NCI-H146 treated with DMSO at 0.1 percent for 48 hours (cell line): ENCODE results near the gene SP100.
"Not testable (repeated sequence)": the region's sequence is repeated elsewhere in the genome, so short reads cannot be mapped to it uniquely, and the experiment has no call there.

Experiments used
- DNase-seq: peaks from one replicate; lab custom pipeline; 2025; ENCODE audit not compliant: unreplicated experiment; lab: John Stamatoyannopoulos, UW

SP100 gene

DNA sequence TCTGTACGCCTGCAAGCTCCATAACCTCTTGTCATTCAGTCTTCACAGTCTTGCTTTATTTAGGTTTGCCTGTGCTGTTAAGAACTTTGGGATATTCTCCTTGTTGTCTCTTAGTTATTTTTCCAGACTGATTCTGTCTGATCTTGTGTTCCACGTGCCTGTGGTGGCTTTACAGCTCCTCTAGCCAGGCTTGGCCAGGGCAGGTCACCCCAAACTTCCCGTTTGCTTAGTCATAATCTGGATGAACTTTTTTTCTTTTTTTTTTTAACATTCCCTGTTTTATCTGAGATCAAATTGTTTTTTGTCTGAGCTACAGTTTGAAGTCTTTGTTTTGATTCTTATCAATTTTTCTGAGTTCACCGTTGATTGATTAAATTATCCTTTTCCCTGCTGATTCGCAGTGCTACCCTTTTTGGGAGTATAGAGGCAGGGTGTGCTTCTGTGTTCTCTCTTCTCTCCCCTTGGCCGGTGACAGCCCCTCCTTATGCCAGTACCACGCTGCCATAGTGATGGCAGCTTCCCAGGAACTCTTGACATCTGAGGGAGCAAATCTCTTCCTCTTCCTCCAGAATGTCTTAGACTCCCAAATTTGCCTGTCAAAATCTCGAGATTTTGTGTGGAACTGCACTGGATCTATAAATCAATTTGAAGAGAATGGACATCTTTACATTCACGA, 2.5 kb downstream of the SP100 start:
- DNase-seq: no peak

DNA sequence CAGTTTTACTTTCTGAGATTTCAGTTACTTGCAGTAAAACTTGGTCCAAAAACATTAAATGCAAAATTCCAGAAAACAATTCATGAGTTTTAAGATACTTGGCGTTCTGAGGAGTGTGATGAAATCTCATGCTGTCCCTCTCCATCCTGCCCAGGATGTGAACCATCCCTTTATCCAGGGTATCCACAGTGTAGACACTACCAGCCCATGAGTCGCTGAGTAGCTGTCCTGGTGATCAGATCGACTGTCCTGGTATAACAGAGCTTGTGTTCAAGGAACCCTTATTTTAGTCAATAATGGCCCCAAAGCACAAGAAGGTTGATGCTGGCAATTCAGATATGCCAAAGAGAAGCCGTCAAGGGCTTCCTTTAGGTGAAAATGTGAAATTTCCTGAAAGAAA, 3.2 kb downstream of the SP100 start:
- no peak for DNase-seq

GRCh38 chr2:230422149-230422548, 6.1 kb downstream of the SP100 start:
- DNase-seq: no peak

DNA sequence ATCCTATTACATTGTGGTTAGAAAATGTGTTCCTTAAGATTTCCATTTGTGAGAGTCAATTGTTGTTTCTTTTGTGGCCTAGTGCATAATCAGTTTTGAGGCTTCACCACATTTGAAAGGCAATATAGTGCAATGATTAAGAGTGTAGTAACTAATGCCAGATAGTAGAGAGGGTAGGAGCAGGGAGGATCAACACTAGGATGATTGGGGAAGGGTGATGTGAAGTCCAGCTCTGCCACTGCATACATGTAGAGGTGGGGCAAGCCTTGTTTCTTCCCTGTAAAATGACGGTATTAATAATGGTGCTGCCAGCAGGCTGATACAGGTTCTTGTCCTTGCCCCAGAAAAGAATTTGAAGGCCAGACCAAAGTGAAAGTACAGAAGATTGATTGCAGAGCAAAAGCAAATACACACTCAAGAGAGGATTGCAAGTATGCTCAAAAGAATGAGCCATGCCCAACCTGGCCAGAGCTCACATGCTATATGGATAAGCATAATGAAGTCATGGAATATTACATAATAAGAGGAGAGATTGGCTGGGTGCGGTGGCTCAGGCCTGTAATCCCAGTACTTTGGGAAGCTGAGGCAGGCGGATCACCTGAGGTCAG, 8.0 kb downstream of the SP100 start:
- no peak for DNase-seq

DNA sequence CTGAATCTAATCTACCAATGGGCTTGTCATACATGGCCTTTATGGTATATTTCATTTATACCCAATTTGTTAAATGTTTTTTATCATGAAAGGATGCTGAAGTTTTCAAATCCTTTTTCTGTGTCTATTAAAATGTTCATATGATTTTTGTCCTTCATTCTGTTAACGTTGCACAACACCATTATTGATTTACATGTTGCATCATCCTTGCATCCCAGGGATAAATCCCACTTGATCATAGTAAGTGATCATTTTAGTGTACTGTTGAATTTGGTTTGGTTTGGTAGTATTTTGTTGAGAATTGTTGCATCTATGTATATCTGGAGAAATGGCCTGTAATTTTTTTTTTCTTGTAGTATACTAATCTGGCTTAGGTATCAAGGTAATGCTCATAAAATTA, 9.4 kb downstream of the SP100 start:
- no peak for DNase-seq

GRCh38 chr2:230429513-230429912, 13.5 kb downstream of the SP100 start:
- no peak for DNase-seq

- DNase-seq: no peak
These were observed 15.2 kb downstream of the SP100 start for GRCh38 chr2:230430957-230431910.

GRCh38 chr2:230434677-230435324, 18.8 kb downstream of the SP100 start:
- DNase-seq: no peak

GRCh38 chr2:230435431-230435830, 19.4 kb downstream of the SP100 start:
- DNase-seq: no peak

DNA sequence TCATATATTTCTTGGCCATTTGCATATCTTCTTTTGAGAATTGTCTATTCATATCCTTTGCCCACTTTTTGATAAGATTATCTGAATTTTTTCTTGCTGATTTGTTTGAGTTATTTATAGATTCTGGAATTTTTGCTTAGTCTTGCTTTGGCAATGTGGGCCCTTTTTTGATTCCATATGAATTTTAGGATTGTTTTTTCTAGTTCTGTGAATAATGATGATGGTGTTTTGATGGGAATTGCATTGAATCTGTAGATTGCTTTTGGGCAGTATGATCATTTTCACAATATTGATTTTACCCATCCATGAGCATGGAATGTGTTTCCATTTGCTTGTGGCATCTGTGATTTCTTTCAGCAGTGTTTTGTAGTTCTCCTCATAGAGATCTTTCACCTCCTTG, 23.1 kb downstream of the SP100 start:
- DNase-seq: not testable (repeated sequence)

DNA sequence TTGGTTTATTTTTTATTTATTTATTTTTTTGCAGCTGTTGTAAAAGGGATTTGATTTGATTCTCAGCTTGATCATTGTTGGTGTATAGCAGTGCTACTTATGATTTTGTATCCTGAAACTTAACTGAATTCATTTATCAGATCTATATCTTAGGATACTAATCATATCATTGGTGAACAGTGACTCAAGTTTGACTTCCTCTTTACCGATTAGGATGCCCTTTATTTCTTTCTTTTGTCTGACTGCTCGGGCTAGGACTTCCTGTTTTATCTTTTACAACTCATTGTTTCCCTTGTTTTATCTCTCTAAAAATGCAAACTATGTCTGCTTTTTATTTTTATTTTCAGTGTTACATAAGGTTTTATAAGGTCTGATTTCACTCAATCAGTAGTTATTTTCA, 23.6 kb downstream of the SP100 start:
- no peak for DNase-seq

GRCh38 chr2:230441227-230441897, 25.4 kb downstream of the SP100 start:
- no peak for DNase-seq

GRCh38 chr2:230443541-230443940, 27.5 kb downstream of the SP100 start:
- DNase-seq: no peak

GRCh38 chr2:230444832-230445231, 28.8 kb downstream of the SP100 start:
- DNase-seq: no peak

- no peak for DNase-seq
These were observed 31.0 kb downstream of the SP100 start for GRCh38 chr2:230447036-230447435.

DNA sequence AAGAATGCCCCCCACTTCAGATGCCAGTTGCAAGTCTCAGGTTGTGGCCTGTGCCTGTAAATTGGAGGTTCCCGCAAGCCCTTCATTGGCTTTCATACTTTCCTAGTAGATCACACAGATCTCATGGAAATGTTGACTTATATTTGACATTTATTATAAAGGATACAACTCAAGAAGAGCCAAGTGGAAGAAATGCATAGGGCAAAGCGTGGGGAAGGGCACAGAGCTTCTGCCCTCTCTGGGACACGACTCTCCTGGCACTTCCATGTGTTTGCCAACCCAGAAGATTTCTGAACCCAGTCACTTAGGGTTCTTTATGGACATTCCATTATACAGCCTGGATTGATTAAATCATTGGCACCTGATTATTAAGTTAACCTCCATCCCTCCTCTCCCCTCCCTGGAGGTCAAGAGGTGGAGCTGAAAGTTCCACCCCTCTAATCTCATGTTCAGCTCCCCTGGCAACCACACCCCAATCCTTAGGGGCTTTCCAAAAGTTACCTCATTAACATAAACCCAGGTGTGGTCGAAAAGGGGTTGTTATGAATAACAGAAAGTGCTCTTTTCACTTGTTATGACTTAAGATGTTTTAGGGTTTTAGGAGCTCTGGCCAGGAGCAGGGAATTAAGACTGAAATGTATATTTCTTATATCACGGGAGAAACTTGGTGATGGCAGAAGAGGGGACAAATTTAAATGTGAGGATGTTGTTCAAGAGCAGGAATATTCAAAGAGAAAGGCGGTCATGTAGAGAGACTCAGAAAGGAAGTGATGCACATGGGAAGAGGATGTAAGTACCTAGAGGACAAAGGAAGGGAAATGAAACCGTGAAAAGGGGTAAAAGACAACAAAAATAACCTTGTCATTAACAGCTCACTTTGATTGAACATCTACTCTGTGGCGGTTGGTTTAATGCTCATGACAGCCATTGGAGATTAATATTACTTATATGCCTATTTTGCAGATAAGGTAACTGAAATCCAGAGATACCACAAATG, 31.8 kb downstream of the SP100 start:
- DNase-seq: no peak

DNA sequence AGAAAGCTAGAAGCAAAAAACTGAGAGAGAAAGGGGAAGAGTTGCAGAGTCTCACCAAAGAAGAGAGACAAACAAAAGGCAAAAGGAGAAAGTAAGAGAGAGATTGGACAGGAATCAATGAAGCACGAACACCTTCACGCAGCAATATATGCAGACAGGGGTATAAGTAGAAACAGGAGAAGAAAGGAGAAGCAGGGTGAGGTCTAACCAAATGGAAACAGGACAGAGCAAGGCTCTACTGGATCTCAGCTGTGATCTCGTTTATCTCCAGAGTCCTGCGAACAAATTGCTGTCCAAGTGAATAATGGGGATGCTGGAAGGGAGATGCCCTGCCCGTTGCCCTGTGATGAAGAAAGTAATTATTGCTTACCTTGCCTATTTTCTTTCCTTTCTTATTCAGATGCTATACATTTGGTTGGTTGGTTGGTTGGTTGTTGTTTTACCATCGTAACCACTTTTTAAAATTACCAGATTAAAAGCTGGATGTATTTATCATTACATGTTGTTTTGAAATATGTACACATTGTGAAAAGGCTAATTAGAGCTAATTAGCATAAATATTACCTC, 34.0 kb downstream of the SP100 start:
- DNase-seq: no peak

DNA sequence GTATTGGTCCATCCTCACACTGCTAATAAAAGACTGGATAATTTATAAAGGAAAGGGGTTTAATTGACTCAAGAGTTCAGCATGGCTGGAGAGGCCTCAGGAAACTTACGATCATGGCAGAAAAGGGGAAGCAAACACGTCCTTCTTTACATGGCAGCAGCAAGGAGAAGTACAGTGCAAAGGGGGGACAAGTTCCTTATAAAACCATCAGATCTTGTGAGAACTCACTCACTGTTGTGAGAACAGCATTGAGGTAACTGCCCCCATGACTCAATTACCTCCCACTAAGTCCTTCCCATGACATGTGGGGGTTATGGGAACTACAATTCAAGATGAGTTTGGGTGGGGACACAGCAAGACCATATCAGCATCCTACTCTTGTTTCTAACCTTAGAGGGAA, 37.0 kb downstream of the SP100 start:
- no peak for DNase-seq

DNA sequence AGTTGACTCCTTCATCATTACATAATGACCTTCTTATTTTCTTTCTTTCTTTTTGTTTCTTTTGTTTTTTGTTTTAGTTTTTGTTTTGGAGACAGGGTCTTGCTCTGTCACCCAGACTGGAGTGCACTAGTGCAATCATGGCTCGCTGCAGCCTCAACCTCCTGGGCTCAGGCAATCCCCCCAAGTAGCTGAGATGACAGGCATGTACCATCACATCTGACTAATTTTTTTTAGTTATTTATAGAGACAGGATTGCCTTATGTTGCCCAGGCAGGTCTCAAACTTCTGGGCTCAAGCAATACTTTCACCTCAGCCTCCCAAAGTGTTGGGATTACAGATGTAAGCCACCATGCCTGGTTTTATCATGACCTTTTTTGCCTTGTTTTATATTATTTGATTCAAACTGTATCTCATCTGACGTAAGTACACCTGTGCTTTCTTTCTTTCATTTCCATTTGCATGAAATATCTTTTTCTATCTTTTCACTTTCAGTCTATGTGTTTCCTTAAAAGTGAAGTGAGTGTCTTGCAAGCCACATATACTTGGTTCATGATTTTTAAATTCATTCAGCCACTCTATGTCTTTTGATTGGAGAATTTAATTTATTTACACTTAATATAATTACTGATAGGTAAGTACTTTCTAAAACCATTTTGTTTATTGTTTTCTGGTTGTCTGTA, 39.1 kb downstream of the SP100 start:
- no peak for DNase-seq
